ENCODE results near the gene MVB12B.

DNA sequence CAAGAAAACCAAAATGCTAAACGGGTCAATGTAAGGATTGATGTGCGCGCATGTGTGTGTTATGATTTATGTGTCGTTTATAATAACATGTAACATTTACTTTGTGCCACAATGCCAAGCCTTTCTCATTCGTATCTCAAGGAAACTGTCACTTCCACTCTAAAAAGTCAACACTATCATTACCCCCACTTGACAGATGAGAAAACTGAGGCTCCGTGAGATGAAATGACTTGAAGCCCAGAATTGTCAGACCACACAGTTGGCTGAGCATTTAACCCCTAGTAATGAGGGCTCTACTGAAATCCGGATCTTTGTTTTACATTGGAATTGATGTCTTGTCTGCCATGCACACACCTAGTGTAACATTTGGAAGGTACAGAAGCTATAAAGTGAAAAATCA lies 192.1 kb downstream of the MVB12B start:
- TF ChIP-seq, protein P1, sequence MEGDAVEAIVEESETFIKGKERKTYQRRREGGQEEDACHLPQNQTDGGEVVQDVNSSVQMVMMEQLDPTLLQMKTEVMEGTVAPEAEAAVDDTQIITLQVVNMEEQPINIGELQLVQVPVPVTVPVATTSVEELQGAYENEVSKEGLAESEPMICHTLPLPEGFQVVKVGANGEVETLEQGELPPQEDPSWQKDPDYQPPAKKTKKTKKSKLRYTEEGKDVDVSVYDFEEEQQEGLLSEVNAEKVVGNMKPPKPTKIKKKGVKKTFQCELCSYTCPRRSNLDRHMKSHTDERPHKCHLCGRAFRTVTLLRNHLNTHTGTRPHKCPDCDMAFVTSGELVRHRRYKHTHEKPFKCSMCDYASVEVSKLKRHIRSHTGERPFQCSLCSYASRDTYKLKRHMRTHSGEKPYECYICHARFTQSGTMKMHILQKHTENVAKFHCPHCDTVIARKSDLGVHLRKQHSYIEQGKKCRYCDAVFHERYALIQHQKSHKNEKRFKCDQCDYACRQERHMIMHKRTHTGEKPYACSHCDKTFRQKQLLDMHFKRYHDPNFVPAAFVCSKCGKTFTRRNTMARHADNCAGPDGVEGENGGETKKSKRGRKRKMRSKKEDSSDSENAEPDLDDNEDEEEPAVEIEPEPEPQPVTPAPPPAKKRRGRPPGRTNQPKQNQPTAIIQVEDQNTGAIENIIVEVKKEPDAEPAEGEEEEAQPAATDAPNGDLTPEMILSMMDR (IDR thresholded peaks at IDR 0.05): no peak
- no peak for TF ChIP-seq EP300 (IDR thresholded peaks at IDR 0.05)

Measured in tibial nerve (tissue), 4 donors.